NCI-H748 treated with DMSO at 0.1 percent for 48 hours (cell line): Measurements from ENCODE around the gene PEA15.
A peak's percentile ranks its signal among the peaks of the same experiment; 100 is the strongest.

Experiments
- DNase-seq: peaks from one replicate; lab custom pipeline; 2025; lab: John Stamatoyannopoulos, UW

Gene PEA15, protein sequence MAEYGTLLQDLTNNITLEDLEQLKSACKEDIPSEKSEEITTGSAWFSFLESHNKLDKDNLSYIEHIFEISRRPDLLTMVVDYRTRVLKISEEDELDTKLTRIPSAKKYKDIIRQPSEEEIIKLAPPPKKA

DNA sequence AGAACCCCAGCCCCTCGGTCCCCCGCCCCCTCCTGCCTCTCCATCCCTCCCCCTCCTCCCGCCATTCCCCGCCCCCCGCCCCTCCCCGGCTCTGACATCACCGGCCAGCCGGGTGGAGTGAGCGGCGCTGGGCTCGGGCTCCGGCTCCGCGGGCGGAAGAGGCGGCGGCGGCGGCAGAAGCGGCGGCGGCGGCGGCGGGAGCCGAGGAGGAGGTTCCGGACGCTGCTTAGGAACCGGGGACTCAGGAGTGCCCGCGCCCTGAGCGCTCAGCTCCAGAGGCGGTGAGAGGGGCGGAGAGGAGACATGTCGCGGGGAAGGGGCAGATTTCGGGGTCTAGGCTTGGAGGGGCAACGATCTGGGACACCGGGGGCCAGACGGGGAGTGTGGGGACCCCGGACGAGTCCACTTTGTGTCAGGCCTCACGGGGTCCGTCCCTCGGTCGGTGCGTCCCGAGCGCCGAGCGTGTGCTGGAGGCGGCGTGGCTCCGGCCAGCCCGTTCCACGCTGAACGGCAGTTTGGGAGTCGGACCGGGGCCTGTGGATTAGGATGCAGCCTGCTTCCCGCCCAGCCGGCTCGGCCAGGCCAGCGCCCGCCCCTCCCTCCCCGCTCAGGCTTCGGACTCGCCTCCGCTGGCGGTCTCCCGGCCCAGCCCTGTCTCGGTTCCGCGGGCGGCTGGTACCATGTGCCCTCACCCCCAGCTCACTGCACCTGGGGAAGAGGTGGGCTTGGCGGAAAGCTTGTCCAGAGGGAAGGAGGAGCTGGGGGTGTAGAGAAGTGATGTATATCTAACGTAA lies at the start of gene PEA15:
Gene PEA15 (plus strand): TSS at position 143 of the 794 bp plus-strand sequence. CDS start 6,161 bp downstream, outside the sequence.
- DNase-seq, result no peak

- DNase-seq, result no peak
Observed at GRCh38 chr1:160156361-160156760, 48.8 kb upstream of the PEA15 start.

DNA sequence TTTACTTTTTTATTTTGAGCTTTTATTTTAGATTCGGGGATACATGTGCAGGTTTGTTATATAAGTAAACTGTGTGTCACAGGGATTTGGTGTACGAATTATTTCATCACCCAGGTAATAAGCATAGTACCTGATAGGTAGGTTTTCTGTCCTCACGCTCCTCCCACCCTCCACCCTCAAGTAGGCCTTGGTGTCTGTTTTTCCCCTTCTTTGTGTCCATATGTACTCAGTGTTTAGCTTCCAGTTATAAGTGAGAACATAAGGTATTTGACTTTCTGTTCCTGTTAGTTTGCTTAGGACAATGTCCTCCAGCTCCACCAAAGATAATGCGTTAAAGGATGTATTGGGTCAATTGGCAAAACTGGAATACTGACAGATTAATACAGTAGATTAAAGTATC lies 48.0 kb upstream of the PEA15 start:
- no peak for DNase-seq

DNA sequence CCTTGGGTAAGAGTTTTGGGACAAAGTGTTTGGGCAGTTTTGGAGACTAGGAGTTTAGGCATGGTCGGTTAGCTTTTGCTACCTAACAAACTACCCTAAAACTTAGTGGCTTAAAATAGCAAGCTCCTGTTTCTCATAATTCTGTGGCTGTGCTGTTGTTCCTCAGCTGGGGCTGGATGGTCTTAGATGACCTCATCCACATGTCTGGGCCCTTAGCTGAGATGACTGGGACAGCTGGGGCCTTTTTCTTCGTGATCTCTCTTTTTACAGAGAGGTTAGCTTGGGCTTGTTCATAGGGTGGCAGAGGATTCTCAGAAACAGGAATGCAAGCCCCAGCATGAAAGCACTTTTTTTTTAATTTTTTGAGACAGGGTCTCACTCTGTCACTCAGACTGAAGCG lies 47.2 kb upstream of the PEA15 start:
- DNase-seq, result no peak

DNA sequence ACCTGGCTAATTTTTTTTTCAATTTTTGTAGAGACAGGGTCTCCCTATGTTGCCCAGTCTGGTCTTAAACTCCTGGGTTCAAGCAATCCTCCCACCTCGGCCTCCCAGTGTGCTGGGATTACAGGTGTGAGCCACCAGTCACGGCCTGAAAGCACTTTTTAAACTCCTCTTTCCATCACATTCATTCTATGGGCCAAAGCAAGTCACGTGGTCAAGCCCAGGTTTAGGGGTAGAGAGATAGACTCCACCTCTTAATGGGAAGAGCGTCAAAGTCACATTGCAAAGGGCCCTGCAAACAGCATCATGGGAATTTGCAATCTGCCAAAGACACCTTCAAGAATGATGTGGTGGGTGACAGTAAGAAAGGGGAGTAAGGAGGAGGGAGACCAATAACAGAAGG lies 46.6 kb upstream of the PEA15 start:
- no peak for DNase-seq

GRCh38 chr1:160159846-160160245 lies 45.3 kb upstream of the PEA15 start:
- no peak for DNase-seq

GRCh38 chr1:160161965-160162705 lies 43.0 kb upstream of the PEA15 start:
- DNase-seq, result no peak

DNA sequence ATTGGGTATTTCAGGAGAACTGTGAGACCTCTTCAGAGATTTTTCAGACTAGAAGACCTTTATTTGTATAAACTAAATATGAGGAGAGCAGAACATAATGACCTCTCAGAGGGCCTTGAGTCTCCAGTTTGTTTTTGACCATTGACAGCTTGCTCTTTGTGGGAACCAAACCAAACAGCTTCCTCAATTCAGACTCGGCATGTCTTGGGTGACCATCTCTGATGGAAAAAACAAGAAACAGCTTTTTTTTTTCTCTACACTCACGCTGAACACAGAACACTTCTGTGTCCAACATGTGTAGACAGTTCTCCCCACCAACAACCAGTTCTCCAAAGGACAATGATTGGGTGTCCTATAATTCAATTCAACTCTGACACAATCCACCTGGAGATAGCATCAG lies 42.3 kb upstream of the PEA15 start:
- DNase-seq, result no peak

- no peak for DNase-seq
Observed at GRCh38 chr1:160163615-160164014, 41.6 kb upstream of the PEA15 start.

GRCh38 chr1:160164121-160164520 lies 41.1 kb upstream of the PEA15 start:
- DNase-seq, result no peak

GRCh38 chr1:160166166-160166868 lies 38.9 kb upstream of the PEA15 start:
- DNase-seq, result no peak

DNA sequence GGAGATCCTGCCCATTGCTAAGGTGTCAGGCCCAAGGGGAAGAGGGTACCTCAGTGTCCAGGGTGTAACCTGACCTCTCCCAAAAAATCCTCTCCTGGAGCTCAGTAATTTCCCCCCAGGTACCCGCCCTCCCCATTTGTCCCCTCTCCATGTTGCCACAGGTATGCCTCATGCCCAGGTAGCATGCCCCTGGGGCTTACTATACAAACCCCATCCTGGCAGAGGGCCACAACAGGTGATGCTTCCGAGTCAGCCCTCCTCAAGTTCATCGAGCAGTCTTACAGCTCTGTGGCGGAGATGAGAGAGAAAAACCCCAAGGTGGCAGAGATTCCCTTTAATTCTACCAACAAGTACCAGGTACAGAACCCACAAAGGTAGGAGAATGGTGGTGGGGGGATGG lies 38.1 kb upstream of the PEA15 start:
- no peak for DNase-seq

DNA sequence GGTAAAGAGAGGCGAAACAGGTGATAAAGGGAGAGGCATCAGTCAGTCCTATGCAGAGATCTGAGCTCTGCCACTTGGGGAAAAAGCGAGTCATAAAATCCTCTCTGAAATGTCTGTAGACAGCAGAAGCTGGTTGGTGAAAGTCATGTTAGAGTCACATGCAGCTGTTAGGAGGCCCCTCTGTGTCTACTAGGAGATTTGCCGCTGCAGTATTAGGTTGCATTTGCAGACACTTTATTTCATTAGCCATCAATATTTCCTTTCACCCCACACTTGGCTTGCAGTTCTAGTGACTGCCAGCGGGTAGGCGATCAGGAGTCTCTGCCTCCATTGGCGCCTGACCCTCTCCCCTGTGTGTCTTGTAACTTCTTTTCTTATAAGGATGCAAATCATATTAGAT lies 37.6 kb upstream of the PEA15 start:
- DNase-seq, result no peak

DNA sequence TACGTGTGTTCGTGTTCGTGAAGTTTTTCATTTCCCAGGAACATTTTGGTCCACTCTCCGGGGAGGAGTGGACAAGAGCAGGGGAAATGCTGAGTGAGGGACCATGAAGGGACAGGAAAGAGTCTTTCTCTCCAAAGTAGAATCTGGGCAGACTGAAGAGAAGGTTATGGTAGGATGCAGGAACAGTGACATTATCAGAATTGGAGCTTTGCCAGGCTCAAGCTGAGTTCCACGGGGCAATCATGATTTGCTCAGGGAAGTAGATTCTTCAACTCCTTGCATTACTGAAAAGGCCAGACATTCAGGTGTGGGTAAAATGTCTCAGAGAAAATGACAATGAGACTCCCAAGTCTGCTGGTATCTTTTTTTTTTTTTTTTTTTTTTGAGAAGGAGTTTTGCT lies 37.2 kb upstream of the PEA15 start:
- DNase-seq, result no peak

GRCh38 chr1:160168609-160169369 lies 36.4 kb upstream of the PEA15 start:
- DNase-seq, result no peak

- DNase-seq, result peak; percentile 71
Observed at GRCh38 chr1:160169553-160170399, 35.4 kb upstream of the PEA15 start.

DNA sequence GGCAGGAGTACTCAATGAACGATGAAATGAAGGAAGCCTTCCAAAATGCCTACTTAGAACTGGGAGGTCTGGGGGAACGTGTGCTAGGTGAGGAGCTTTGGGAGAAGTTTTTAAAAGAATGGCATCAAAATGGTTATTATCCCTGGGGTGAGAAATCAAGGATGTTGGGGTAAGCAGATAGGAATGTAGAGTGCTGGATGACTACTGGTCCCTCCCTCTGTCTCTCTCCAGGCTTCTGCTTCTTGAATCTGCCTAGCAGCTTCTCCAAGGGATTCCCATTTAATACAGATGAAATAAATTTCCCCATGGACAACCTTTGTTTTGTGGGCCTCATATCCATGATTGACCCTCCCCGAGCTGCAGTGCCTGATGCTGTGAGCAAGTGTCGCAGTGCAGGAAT lies 33.8 kb upstream of the PEA15 start:
- DNase-seq, result no peak

DNA sequence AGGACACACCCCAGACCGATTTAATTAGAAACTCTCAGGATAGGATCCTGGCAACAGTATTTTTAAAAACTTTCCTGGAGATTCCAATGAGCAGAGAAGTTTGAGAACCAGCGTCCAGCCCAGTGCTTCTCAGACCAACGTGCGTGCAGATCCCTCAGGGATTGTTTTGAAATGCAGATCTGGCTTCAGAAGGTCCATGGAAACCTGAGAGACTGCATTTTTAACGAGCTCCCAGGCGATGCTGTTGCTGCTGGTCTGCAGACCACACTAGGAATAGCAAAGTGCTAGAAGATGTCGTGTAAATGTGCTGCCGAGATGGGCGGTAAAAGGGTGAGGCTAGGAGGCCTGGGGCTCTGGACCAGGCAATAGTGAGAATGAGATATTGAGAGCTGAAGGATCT lies 33.2 kb upstream of the PEA15 start:
- DNase-seq, result no peak

GRCh38 chr1:160177231-160177630 lies 28.0 kb upstream of the PEA15 start:
- no peak for DNase-seq

DNA sequence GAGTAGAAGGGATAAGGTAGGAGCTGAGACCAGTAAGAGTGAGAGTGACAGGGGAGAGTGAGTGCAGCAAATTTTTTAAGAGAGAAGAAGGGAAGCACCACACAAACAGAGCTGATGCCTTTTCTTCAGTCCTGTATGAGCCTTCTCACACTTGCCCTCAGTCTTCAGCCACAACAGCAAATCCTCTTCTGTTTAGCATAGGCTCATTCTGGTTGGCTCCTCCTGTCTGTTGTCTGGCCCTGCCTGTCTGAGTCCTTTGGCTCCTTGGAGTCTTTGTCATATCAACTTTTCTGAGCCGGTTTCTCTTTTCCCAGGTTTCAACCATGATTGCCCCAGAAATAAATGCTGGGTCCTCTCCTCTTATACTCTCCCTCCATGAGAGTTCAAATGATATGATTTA lies 27.5 kb upstream of the PEA15 start:
- no peak for DNase-seq

- no peak for DNase-seq
Observed at GRCh38 chr1:160178731-160179130, 26.5 kb upstream of the PEA15 start.
